ENCODE results near the gene PODN.

Gene PODN

DNA sequence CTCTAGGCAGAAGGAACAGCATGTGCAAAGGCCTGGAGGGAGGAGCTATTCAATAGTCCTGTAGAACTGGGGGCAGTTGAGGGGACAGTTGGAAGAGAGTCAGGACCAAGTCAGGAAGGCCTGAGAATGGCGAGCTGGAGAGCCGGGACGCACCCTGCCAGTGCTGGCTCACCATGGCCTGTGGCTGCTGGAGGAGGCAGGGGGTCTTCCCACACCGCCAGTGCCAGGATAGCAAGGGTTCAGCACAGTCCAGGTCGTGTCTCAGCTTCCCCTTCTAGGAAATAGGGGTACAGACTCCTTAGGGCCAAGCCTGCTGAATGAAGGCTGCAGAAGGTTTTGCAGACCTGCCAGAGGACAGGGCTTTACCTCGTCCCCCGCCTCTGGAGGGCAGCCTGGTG lies 7.3 kb downstream of the PODN start:
- H3K79me2 ChIP-seq (ENCODE audit: low read length) = no peaks in the 10 kb centered on the region
- no peaks in the 10 kb centered on the region for H3K27me3 ChIP-seq (ENCODE audit: low read depth, low read length)
- no peak for TF ChIP-seq EZH2phosphoT487 (IDR thresholded peaks at IDR 0.05; ENCODE audit: low read depth)
- no peak for TF ChIP-seq CTCF (IDR thresholded peaks at IDR 0.05; ENCODE audit: low read depth, low read length)
- H4K20me1 ChIP-seq (ENCODE audit: insufficient read depth, low read length) = no peaks in the 10 kb centered on the region
- H3K9me3 ChIP-seq (ENCODE audit: insufficient read depth, low read length) = no peaks in the 10 kb centered on the region
- H3K27ac ChIP-seq (ENCODE audit: low read length) = no peak overlapping the region
- no peak overlapping the region for H3K4me2 ChIP-seq (ENCODE audit: low read length)
- no peak overlapping the region for H3K9ac ChIP-seq (ENCODE audit: low read length)
- H2AFZ ChIP-seq (ENCODE audit: low read depth, low read length) = no peak overlapping the region
- no peak overlapping the region for H3K4me3 ChIP-seq (ENCODE audit: low read length)
- no peaks in the 10 kb centered on the region for H3K36me3 ChIP-seq (replicated peaks; ENCODE audit: low read depth, low read length)
- H3K4me1 ChIP-seq (ENCODE audit: low read length) = no peaks in the 10 kb centered on the region

DNA sequence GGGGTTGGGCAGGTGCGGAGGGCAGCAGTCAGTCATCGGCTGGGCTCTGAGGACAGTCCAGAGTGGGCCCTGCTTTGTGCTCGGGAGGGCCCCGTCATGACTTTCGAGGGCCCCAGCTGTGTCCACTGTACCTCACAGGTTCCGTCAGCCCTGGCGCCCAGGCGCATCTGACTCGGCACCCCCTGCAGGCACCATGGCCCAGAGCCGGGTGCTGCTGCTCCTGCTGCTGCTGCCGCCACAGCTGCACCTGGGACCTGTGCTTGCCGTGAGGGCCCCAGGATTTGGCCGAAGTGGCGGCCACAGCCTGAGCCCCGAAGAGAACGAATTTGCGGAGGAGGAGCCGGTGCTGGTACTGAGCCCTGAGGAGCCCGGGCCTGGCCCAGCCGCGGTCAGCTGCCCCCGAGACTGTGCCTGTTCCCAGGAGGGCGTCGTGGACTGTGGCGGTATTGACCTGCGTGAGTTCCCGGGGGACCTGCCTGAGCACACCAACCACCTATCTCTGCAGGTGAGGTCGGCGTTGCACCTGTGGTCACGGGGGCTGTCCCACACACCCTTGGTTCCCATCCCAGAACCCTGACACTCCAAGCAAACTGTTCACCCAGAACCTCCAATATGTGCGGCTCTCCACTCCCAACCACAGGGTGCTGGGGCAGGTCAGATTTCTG lies 7.8 kb downstream of the PODN start:
- no peak overlapping the region for H3K9ac ChIP-seq (ENCODE audit: low read length)
- no peaks in the 10 kb centered on the region for H3K27me3 ChIP-seq (ENCODE audit: low read depth, low read length)
- H3K9me3 ChIP-seq (ENCODE audit: insufficient read depth, low read length) = no peaks in the 10 kb centered on the region
- no peak overlapping the region for H2AFZ ChIP-seq (ENCODE audit: low read depth, low read length)
- TF ChIP-seq EZH2phosphoT487 (IDR thresholded peaks at IDR 0.05; ENCODE audit: low read depth) (no peak), CTCF (IDR thresholded peaks at IDR 0.05; ENCODE audit: low read depth, low read length) (no peak)
- H3K4me2 ChIP-seq (ENCODE audit: low read length) = no peak overlapping the region
- H3K79me2 ChIP-seq (ENCODE audit: low read length) = no peaks in the 10 kb centered on the region
- H3K4me1 ChIP-seq (ENCODE audit: low read length) = no peaks in the 10 kb centered on the region
- no peaks in the 10 kb centered on the region for H4K20me1 ChIP-seq (ENCODE audit: insufficient read depth, low read length)
- no peaks in the 10 kb centered on the region for H3K36me3 ChIP-seq (replicated peaks; ENCODE audit: low read depth, low read length)
- no peak overlapping the region for H3K4me3 ChIP-seq (ENCODE audit: low read length)
- no peak overlapping the region for H3K27ac ChIP-seq (ENCODE audit: low read length)

- H4K20me1 ChIP-seq (ENCODE audit: insufficient read depth, low read length) = no peaks in the 10 kb centered on the region
- H3K4me2 ChIP-seq (ENCODE audit: low read length) = no peak overlapping the region
- no peaks in the 10 kb centered on the region for H3K4me1 ChIP-seq (ENCODE audit: low read length)
- H3K27me3 ChIP-seq (ENCODE audit: low read depth, low read length) = no peaks in the 10 kb centered on the region
- H2AFZ ChIP-seq (ENCODE audit: low read depth, low read length) = no peak overlapping the region
- no peak overlapping the region for H3K4me3 ChIP-seq (ENCODE audit: low read length)
- no peaks in the 10 kb centered on the region for H3K79me2 ChIP-seq (ENCODE audit: low read length)
- no peaks in the 10 kb centered on the region for H3K36me3 ChIP-seq (replicated peaks; ENCODE audit: low read depth, low read length)
- no peaks in the 10 kb centered on the region for H3K9me3 ChIP-seq (ENCODE audit: insufficient read depth, low read length)
- H3K27ac ChIP-seq (ENCODE audit: low read length) = no peak overlapping the region
- TF ChIP-seq CTCF (IDR thresholded peaks at IDR 0.05; ENCODE audit: low read depth, low read length) = no peak
- TF ChIP-seq EZH2phosphoT487 (IDR thresholded peaks at IDR 0.05; ENCODE audit: low read depth) = no peak
- no peak overlapping the region for H3K9ac ChIP-seq (ENCODE audit: low read length)
These were observed 8.6 kb downstream of the PODN start for GRCh38 chr1:53070621-53071020.

- Histone ChIP-seq H3K27me3 (ENCODE audit: low read depth, low read length) (no peaks in the 10 kb centered on the region), H3K79me2 (ENCODE audit: low read length) (no peaks in the 10 kb centered on the region), H3K4me1 (ENCODE audit: low read length) (no peaks in the 10 kb centered on the region), H3K4me2 (ENCODE audit: low read length) (no peak overlapping the region), H4K20me1 (ENCODE audit: insufficient read depth, low read length) (no peaks in the 10 kb centered on the region), H3K9ac (ENCODE audit: low read length) (no peak overlapping the region), H3K36me3 (replicated peaks; ENCODE audit: low read depth, low read length) (no peaks in the 10 kb centered on the region), H3K4me3 (ENCODE audit: low read length) (no peak overlapping the region), H2AFZ (ENCODE audit: low read depth, low read length) (no peak overlapping the region), H3K9me3 (ENCODE audit: insufficient read depth, low read length) (no peaks in the 10 kb centered on the region), H3K27ac (ENCODE audit: low read length) (no peak overlapping the region)
- TF ChIP-seq EZH2phosphoT487 (IDR thresholded peaks at IDR 0.05; ENCODE audit: low read depth) (no peak), CTCF (IDR thresholded peaks at IDR 0.05; ENCODE audit: low read depth, low read length) (no peak)
These were observed 9.3 kb downstream of the PODN start for GRCh38 chr1:53071167-53071865.
